IPS-NIHi7 (cell line): ENCODE results near the gene SMIM30.
A peak's percentile ranks its signal among the peaks of the same experiment; 100 is the strongest.

Experiments used
- DNase-seq: peaks from one replicate; pipeline ENCODE4 v3.0.0; 2012; ENCODE audit warnings: mixed read lengths; ENCODE audit errors: extremely low spot score

SMIM30 gene

GRCh38 chr7:113100121-113100603 is 18.2 kb downstream of the SMIM30 start:
- DNase-seq = no peak

- DNase-seq = peak; percentile 21
Measured at GRCh38 chr7:113099284-113099919, 19.0 kb downstream of the SMIM30 start.

- DNase-seq = no peak
Measured at GRCh38 chr7:113094517-113095249, 23.7 kb downstream of the SMIM30 start.

GRCh38 chr7:113093561-113093960 is 24.8 kb downstream of the SMIM30 start:
- no peak for DNase-seq

GRCh38 chr7:113092762-113093161 is 25.6 kb downstream of the SMIM30 start:
- no peak for DNase-seq

- DNase-seq = peak; percentile 32
Measured at GRCh38 chr7:113087071-113087998, 31.0 kb downstream of the SMIM30 start.

- DNase-seq = peak; percentile 87
Measured at GRCh38 chr7:113086431-113086888, 31.9 kb downstream of the SMIM30 start, which contains the start of gene GPR85. Gene GPR85, minus strand, starts transcription at chr7:113086827. Its CDS starts 2,106 bp downstream, at chr7:113084721.

GRCh38 chr7:113085781-113086390 is 32.5 kb downstream of the SMIM30 start:
- DNase-seq = no peak

- no peak for DNase-seq
Measured at GRCh38 chr7:113084496-113085172, 33.7 kb downstream of the SMIM30 start.

GRCh38 chr7:113083816-113084495 is 34.4 kb downstream of the SMIM30 start:
- DNase-seq = no peak

- DNase-seq = no peak
Measured at GRCh38 chr7:113083132-113083815, 35.1 kb downstream of the SMIM30 start.

- DNase-seq = no peak
Measured at GRCh38 chr7:113078331-113078730, 40.0 kb downstream of the SMIM30 start.

GRCh38 chr7:113076703-113077102 is 41.7 kb downstream of the SMIM30 start:
- no peak for DNase-seq

- DNase-seq = no peak
Measured at GRCh38 chr7:113071465-113071864, 46.9 kb downstream of the SMIM30 start.
